PFSK-1 (cell line): ENCODE results near the gene LRRC8D.

Experiments used
- POLR2AphosphoS5 ChIP-seq: IDR thresholded peaks from 2 replicates; pipeline ENCODE4 v1.6.1; 2012; ENCODE audit warnings: low read depth, mild to moderate bottlenecking, control low read depth, low read length, moderate library complexity
- SIN3A ChIP-seq: IDR thresholded peaks from 2 replicates; pipeline ENCODE4 v1.6.1; 2012; ENCODE audit warnings: mild to moderate bottlenecking, low read length, moderate library complexity, borderline replicate concordance; ENCODE audit not compliant: insufficient read depth
- TAF1 ChIP-seq: IDR thresholded peaks from 2 replicates; pipeline ENCODE4 v1.6.1; 2012; ENCODE audit warnings: low read length, control low read depth, borderline replicate concordance; ENCODE audit not compliant: insufficient read depth
- TF ChIP-seq, protein P1 (sequence below), 2 experiments: IDR thresholded peaks; 2 replicates each; pipeline versions ENCODE4 v1.6.1 to v1.8.0; 2011 to 2012; ENCODE audit warnings: low read depth in 2 of 2, low read length in 2 of 2, control low read depth in 1 of 2, inconsistent platforms in 1 of 2, mild to moderate bottlenecking in 1 of 2, moderate library complexity in 1 of 2; ENCODE audit not compliant: insufficient read depth in 1 of 2

DNA sequence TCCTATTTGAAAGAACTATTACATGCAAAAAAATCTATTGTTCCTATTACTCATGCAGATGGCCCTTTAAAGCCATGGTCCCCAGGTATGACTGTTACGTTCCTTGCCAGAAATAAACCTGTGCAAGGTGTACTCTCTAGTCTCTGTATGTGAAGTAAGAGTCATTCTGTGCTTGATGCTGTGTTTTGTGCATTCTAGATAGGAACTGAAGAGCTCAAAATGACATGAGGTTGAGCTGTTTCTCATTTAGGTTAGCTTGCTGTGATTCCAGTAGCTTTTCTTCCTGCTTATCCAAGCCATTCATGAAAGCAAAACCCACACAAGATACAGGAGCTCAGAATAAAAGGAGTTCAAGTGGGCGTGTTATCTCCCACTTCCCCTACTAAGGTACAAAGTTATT, 109.7 kb downstream of the LRRC8D start:
- TF ChIP-seq, protein P1, sequence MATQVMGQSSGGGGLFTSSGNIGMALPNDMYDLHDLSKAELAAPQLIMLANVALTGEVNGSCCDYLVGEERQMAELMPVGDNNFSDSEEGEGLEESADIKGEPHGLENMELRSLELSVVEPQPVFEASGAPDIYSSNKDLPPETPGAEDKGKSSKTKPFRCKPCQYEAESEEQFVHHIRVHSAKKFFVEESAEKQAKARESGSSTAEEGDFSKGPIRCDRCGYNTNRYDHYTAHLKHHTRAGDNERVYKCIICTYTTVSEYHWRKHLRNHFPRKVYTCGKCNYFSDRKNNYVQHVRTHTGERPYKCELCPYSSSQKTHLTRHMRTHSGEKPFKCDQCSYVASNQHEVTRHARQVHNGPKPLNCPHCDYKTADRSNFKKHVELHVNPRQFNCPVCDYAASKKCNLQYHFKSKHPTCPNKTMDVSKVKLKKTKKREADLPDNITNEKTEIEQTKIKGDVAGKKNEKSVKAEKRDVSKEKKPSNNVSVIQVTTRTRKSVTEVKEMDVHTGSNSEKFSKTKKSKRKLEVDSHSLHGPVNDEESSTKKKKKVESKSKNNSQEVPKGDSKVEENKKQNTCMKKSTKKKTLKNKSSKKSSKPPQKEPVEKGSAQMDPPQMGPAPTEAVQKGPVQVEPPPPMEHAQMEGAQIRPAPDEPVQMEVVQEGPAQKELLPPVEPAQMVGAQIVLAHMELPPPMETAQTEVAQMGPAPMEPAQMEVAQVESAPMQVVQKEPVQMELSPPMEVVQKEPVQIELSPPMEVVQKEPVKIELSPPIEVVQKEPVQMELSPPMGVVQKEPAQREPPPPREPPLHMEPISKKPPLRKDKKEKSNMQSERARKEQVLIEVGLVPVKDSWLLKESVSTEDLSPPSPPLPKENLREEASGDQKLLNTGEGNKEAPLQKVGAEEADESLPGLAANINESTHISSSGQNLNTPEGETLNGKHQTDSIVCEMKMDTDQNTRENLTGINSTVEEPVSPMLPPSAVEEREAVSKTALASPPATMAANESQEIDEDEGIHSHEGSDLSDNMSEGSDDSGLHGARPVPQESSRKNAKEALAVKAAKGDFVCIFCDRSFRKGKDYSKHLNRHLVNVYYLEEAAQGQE (IDR thresholded peaks at IDR 0.05; ENCODE audit: insufficient read depth in 1 of 2, low read depth in 2 of 2, low read length in 2 of 2) = no peak
- no peak for TF ChIP-seq TAF1
- TF ChIP-seq POLR2AphosphoS5 = no peak
- TF ChIP-seq SIN3A = no peak
